ENCODE measurements around the gene RABIF.
"Not testable (repeated sequence)": the region's sequence is repeated elsewhere in the genome, so short reads cannot be mapped to it uniquely, and the experiment has no call there.

DNA sequence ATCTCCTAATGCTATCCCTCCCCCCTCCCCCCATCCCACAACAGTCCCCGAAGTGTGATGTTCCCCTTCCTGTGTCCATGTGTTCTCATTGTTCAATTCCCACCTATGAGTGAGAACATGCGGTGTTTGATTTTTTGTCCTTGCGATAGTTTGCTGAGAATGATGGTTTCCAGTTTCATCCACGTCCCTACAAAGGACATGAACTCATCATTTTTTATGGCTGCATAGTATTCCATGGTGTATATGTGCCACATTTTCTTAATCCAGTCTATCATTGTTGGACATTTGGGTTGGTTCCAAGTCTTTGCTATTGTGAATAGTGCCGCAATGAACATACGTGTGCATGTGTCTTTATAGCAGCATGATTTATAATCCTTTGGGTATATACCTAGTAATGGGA is 47.5 kb upstream of the RABIF start:
- TF ChIP-seq TARDBP (IDR thresholded peaks at IDR 0.05); ELF4 (IDR thresholded peaks at IDR 0.05); FOXM1 (IDR thresholded peaks at IDR 0.05; ENCODE audit: borderline replicate concordance); SP1 (IDR thresholded peaks at IDR 0.05); BHLHE40 (IDR thresholded peaks at IDR 0.05; ENCODE audit: borderline replicate concordance); FOXK2 (IDR thresholded peaks at IDR 0.05); HDGF (IDR thresholded peaks at IDR 0.05; ENCODE audit: borderline replicate concordance); FOXA1 (IDR thresholded peaks at IDR 0.05); ARNT (IDR thresholded peaks at IDR 0.05): not testable (repeated sequence)
